Ishikawa (cell line): ENCODE data around the gene PPP1R27.

Experiments used
- CEBPB ChIP-seq: IDR thresholded peaks from 2 replicates; pipeline ENCODE4 v1.6.1; 2012
- CREB1 ChIP-seq: IDR thresholded peaks from 2 replicates; pipeline ENCODE4 v1.6.1; 2012; ENCODE audit warnings: low read depth
- EGR1 ChIP-seq: IDR thresholded peaks from 2 replicates; pipeline ENCODE4 v1.6.1; 2012
- EP300 ChIP-seq: IDR thresholded peaks from 2 replicates; pipeline ENCODE4 v1.6.1; 2012; ENCODE audit warnings: borderline replicate concordance
- FOXM1 ChIP-seq: IDR thresholded peaks from 2 replicates; pipeline ENCODE4 v1.6.1; 2012; ENCODE audit warnings: low read depth, borderline replicate concordance
- MAX ChIP-seq: IDR thresholded peaks from 2 replicates; pipeline ENCODE4 v1.6.1; 2012
- NFIC ChIP-seq: IDR thresholded peaks from 2 replicates; pipeline ENCODE4 v1.6.1; 2012
- RAD21 ChIP-seq: IDR thresholded peaks from 2 replicates; pipeline ENCODE4 v1.6.1; 2012; ENCODE audit warnings: low read depth
- REST ChIP-seq: IDR thresholded peaks from 2 replicates; pipeline ENCODE4 v1.6.1; 2012; ENCODE audit warnings: low read depth, mild to moderate bottlenecking
- TAF1 ChIP-seq: IDR thresholded peaks from 2 replicates; pipeline ENCODE4 v1.6.1; 2012; ENCODE audit warnings: low read depth, mild to moderate bottlenecking
- TCF12 ChIP-seq: IDR thresholded peaks from 2 replicates; pipeline ENCODE4 v1.6.1; 2012; ENCODE audit warnings: low read depth
- USF1 ChIP-seq: IDR thresholded peaks from 2 replicates; pipeline ENCODE4 v1.6.1; 2012
- YY1 ChIP-seq: IDR thresholded peaks from 2 replicates; pipeline ENCODE4 v1.6.1; 2012; ENCODE audit warnings: low read depth
- ZBTB7A ChIP-seq: IDR thresholded peaks from 2 replicates; pipeline ENCODE4 v1.6.1; 2012; ENCODE audit warnings: low read depth

The PPP1R27 gene

GRCh38 chr17:81822996-81823819 lies 11.6 kb downstream of the PPP1R27 start:
- TF ChIP-seq FOXM1 (no peak), RAD21 (no peak), TAF1 (no peak)

GRCh38 chr17:81822312-81822637 lies 12.6 kb downstream of the PPP1R27 start:
- TF ChIP-seq CREB1 (no peak), EGR1 (no peak), MAX (no peak), YY1 (no peak), ZBTB7A (no peak), TAF1 (no peak), RAD21 (no peak), TCF12 (no peak), FOXM1 (no peak), REST (no peak)

- TF ChIP-seq ZBTB7A (0 out of 2 replicates have a peak, but pooled peaks have one; percentile 28), TAF1 (0 out of 2 replicates have a peak, but pooled peaks have one; percentile 22), MAX (peak; percentile 38; the same call in 1 of the 2 replicates), USF1 (no peak), CREB1 (no peak), NFIC (peak; percentile 58), EP300 (no peak), TCF12 (peak; percentile 45; the same call in 1 of the 2 replicates), RAD21 (peak; percentile 47)
Measured at GRCh38 chr17:81821603-81822311, 13.1 kb downstream of the PPP1R27 start.

GRCh38 chr17:81821147-81821546 lies 13.7 kb downstream of the PPP1R27 start:
- no peak for TF ChIP-seq EP300
- no peak for TF ChIP-seq REST
- TF ChIP-seq NFIC, result no peak
- no peak for TF ChIP-seq YY1
- no peak for TF ChIP-seq CEBPB
- TF ChIP-seq FOXM1, result no peak
- TF ChIP-seq CREB1, result no peak
- TF ChIP-seq EGR1, result no peak
- TF ChIP-seq RAD21, result no peak

GRCh38 chr17:81819708-81820107 lies 15.1 kb downstream of the PPP1R27 start:
- TF ChIP-seq TAF1 (no peak), TCF12 (no peak), EP300 (no peak), MAX (no peak), NFIC (no peak), CEBPB (no peak), USF1 (no peak), RAD21 (no peak), REST (no peak), ZBTB7A (no peak), CREB1 (no peak), FOXM1 (no peak), YY1 (no peak)
